ENCODE results near the gene SIL1.
A peak's percentile ranks its signal among the peaks of the same experiment; 100 is the strongest.
"Not testable (repeated sequence)": the region's sequence is repeated elsewhere in the genome, so short reads cannot be mapped to it uniquely, and the experiment has no call there.

The SIL1 gene

DNA sequence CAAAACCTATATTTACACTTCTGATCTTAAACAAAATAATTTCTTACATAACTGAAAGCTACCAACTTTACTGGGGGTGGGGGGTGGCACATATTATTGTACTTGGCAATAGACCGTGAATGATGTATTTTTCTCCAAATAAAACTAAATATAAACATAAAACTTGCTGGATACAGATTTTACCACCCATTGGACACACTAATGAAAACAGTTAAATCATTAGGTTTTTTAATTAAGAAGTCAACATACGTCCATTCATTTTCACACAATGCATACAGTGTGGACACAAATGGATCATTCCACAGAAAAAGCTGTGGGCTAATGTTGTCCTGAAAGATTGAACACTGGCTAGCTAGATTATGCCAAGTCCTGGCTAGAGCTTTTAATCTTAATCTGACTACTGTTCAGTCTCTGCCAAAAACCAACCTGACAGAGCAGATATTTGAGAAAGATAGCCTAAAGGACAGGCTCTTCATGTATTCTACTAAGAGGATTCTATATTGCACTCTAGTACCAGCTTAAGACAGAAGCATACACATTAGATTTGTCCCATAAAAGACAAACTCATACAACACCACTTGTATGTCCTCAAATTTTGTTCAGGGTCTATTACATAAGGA, 118.1 kb downstream of the SIL1 start:
- intact Hi-C loops (cut with DNase I): no loop called here
- no peak for DNase-seq

DNA sequence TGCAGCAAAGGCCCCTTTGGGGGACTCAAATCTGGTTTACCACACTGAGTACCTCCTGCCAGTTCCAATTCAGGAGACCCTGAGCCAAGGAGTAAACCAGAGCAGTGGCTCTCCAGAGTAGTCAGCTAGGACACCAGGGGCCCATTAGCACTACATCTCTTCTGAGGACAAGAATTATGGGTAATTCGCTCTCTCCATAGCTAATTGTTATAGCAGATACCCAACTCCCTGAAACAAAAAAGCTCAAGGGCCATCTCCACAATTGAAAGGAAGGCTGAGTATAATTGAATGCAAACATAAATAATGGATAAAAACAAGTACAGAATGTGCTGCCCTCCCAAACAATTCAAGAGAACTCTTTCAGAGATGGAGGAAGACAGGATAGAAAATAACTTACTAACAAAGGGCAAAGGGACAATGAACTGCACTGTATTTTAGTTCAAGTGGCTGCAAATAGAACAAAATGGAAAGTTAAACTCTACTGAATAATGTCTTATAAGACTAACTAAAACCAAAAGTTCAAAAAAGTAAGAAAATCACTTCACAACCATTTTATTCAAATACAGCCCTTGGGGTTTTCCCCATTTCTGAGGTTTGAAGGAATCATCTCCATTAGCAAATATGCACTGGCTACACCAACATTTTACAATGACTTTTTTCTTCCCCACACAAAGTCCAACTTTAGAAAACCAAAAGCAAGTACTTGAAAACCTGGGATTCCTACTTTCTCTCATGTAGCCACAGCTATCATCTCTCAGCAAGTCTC, 118.8 kb downstream of the SIL1 start:
- intact Hi-C loops (cut with DNase I): no loop called here

DNA sequence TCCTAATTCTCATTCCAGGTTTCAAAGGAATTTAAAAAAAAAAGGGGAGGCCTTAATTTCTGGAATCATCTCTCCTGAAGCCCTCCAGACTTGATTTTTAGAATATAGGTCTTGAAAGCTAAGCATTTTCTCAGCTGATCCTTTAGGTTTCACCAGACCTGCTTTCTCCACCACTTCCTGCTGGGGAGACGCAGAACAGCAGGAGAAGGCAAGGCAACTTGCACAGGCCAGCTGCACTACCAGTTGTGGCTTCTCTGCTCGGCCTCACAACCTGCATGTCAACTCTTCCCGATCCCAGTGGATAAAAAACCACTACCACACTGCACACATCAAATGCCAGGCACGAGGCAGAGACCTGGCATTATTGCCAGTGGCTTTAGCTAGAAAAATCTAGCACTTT, 119.8 kb downstream of the SIL1 start:
- no peak for DNase-seq
- intact Hi-C loops (cut with DNase I): no loop called here

More for the DNA sequence above, 118.8 kb downstream of the SIL1 start:
- DNase-seq: no peak

DNA sequence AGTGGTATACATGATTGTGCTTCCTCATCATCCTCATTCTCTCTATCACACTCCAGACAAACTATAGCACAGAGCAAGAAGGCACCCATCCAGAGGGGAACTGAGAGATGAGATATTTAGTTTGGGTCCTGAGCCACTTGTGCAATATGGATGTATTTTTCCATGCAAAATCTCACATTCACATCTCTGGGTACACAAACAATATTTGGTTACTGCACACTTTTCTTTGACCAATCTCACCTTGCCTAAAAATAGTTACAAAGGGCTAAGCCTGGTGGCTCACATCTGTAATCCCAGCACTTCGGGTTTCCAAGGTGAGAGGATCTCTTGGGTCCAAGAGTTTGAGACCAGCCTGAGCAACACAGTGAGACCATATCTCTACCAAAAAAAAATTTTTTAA, 120.3 kb downstream of the SIL1 start:
- no peak for DNase-seq
- intact Hi-C loops (cut with DNase I): no loop called here

DNA sequence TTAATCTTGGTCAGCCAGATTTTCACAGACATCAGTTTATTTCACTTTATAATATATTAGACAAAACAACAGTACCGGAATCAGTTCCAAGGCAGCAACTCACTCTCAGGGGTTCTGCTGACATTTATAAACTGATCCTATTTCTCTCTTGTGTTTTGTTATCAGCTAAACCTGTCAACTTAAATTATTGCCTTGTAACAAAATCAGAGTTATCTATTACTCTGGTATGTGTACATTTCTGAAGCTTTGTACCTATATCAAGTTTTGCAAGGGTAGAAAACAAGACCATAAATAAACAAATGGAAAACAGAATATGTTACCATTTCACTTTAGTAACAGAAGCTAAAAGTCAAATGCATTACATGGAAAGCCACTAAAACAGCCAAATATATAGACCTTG, 122.1 kb downstream of the SIL1 start:
- DNase-seq: no peak
- intact Hi-C loops (cut with DNase I): no loop called here

DNA sequence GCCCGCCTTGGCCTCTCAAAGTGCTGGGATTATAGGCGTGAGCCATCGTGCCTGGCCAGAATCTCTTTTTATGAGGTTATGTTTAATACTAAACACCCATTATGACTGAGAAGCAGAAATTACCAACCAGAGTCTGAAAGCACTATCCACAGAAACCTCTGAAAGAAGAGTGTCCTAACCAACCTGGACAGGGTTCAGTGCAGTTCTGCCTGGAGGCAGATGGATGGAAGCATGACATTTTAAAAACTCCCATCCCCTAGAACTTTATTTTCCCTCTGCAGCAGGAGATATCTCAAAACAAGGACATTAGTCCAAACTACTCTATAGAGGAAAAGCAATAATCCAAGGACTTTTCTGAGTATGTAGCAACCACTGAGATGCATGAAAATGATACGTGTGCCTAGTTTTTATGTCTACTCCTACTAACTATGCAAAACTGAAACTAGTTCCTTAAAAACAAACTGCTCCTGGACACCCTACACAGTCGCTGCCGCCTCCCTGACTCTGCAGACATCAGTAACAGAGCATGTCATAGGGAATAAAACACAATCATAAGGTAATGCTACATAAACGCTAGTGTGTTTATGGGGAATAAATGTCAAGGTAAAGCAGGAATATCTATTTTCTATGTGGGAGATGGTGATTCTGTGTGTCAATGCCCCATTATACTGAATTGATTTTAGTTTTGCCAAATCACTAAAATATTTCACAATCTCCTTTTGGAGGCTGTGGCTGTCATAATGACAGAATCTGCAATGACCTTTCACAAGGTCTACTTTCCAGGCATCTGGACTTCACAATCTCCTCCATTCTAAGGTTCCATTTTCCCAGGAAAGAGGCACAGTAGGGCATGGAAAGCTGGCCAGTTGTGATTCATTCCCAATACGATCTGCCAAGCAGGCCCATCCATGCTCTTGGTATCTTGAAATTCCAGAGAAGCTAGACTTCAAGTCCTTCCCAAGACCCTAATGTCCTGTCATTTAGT, 122.8 kb downstream of the SIL1 start:
- no peak for DNase-seq
- intact Hi-C loops (cut with DNase I): no loop called here

DNA sequence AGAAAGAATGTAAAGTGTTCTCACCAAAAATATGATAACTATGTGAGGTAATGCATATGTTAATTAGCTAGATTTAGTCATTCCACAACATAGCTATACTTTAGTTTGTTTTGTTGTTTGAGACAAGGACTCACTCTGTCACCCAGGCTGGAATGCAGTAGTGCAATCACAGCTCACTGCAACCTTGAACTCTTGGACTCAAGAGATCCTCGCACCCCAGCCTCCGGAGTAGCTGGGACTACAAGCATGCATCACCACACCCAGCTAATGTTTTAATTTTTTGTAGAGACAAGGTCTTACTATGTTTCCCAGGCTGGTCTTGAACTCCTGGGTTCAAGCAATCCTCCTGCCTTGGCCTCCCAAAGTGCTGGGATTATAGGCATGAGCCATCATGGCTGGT, 124.2 kb downstream of the SIL1 start:
- intact Hi-C loops (cut with DNase I); DNase-seq: not testable (repeated sequence)

DNA sequence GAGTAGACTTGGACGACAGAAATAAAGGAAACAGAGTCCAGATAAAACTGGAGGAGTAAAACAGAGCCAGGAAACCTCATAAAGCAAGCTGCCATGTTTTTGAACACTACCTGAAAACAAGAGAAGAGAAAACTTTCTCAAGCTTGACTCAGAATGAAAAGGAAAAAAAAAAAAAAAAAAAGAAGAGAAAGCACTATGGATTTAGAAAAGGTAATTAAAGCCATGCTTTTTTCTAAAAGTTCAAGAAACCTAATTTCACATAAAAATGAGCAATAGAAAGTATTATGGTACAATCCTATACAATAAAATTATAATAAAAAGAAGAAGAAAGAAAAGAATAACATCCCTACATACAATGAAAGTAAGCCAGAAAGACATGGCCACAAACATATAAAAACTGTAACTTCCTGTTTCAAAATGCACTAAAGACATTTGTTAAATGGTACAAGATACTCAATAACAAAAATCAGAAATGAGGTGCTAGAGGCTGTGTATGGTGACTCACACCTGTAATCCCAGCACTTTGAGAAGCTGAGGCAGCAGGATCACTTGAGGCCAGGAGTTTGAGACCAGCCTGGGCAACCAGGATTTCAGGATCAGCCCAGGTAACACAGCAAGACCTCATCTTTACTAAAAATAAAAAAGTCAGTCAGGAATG, 129.5 kb downstream of the SIL1 start:
- DNase-seq: no peak
- intact Hi-C loops (cut with DNase I): no loop called here

DNA sequence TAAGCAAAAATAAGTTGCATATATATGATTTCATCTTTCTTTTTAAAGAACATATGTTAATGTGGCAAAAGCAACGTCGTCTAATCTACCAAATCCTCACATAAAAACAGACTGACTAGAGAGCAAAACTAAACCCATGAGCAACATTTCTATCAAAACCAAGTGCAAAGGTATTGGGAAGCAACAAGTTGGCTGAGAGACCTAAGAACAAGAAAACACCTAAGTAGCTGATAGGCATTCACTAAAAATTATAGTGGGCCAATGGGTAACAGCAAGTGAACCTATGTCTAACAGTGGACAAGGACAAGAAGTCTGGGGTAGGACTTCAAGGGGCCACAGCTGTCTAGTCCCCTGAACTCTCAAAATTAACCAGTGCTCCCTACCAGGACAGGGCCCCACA, 130.1 kb downstream of the SIL1 start:
- intact Hi-C loops (cut with DNase I): no loop called here
- no peak for DNase-seq

DNA sequence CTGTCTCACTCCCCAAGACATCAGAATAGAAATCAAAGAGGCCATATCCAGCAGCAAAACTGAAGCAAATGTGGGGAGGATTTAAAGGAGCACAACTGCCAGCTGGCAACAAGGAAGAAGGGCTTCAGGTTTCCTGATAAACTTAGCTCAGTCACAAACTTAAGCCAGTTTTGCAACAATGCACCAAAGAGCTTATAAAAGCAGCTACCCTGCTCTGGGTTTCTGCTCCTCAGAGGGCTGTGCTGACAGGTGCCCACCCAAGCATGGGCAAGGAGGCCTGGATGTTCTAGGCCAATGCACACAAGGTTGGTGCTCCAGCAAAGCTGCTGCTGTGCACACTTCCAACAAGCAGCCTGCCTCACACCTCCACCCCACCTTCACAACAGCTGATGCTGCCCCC, 132.9 kb downstream of the SIL1 start:
- intact Hi-C loops (cut with DNase I): no loop called here
- no peak for DNase-seq

DNA sequence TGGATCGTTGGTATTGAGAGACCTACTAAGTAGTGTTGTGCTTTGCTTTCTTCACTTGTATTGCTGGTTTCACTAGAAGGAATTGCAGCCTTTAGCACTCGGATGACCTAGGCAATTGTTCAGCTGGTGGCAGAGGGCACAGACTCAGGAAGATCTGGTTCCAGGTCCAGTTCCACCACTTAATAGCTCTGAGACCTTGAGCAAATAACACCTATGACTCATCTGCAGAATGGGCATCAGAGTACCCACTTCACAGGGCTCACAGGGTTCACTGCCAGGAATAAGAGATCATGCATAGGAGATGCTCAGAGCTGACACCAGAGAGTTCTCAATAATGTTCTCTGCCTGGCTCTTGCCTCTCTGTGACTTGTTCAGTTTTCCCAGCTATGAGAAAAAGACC, 133.6 kb downstream of the SIL1 start:
- intact Hi-C loops (cut with DNase I): no loop called here
- no peak for DNase-seq

DNA sequence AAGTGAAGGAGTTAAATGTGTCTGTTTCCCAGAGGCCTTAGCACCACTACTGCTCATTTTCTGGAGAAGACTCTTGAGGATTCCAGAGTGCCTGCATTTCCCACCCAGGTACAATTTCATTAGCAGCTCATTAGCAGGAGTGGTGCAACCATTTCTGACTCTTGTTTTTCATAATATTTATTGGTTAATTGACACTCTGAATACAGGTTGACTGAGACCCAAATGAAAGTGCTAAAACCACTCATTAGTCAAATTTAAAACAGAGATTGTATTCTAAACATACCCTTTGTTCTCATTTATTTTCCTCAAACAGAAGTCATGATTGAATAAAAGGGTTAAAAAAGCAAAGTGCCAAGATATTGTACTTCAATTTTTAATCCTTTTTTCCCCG, 134.5 kb downstream of the SIL1 start:
- DNase-seq: no peak
- intact Hi-C loops (cut with DNase I): no loop called here

DNA sequence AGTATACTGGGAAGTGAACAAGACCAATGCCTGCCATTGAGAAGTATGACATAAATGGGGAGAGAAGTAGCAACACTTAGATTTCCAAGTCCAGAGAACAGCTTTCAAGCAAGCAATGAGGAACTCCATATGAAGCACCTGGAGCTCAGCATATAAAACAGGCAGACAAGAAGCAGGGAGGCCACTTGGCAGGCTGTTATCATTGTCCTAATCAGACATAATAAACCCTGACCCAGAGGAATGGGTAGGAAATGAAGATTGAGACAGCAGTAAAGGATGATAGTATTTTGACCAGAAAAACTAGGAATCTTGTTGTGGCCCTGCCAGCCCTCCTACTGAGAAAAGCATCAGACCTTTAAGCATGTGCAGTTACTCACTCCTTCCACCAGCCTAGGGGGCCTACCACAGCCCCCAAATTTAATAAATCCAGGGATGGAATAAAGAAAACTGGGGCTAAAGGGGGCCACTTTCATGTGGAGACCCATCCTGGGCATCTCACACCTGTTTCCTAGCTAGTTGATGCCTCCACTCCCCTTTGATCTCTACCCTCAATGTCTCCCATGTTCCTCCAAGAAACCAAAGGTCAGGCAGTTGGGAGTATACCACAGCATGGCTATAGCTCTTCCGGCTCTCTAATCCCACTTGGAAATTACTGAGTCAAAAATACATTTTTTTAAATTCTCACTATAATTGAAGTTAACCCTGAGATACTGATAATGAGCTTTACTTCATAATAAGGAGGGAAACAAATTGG, 135.1 kb downstream of the SIL1 start:
- DNase-seq: no peak

DNA sequence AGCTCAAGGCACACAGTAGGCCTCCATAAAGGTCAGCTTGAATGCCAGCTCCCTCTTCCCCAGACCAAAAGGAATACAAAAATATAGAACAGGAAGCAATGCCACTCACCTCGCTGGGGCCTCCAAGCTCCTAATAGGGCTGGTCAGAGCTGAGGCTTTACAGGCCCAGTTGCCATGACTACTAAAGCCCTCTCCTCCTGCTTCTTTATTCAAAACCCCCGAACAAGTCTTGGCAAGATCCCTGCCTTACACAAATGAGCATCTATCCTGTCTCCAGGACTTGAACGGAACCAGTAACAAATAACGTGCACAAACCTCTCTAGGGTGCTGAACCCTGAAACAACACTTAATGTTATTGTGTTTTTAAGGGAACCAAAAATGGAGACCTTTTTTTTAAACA, 136.3 kb downstream of the SIL1 start:
- DNase-seq: no peak
- intact Hi-C loops (cut with DNase I): no loop called here

More for the DNA sequence above, 135.1 kb downstream of the SIL1 start:
- intact Hi-C loops (cut with DNase I): no loop called here

DNA sequence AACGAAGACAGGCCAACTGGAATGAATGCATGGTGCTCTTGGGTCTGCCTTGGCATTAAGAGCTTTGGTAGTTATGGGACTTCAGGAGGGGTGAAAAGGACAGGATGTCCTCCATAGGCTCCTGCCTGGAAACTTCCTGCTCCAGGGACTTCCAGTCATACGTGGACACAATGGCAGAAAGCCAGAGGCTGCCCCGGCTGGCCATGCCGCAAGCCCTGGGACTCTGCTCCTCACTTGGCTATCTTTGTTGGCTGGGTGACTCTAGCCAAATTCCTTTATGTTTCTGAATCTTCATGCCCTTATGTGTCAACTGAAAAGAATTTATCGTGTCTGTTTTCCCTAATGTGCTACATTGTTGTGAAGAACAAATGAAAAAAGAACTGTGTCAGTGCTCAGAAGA, 136.9 kb downstream of the SIL1 start:
- intact Hi-C loops (cut with DNase I): no loop called here
- DNase-seq: peak in 1 of 10 donors; percentile 24

DNA sequence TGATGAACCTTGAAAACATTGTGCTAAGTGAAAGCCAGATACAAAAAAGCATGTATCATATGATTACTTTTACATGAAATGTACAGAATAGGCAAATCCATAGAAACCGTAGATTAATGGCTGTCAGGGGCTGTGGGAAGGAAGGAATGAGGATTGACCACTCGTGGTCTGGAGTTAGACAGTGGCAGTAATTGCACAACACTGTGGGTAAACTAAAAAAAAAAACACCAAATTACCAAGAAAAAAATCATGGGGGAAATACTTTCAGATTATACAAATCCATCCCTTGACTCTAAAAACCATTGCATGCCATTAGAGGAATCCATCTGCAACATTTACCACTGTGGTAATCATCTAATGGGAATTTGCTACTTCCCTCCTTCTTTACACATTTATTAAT, 140.0 kb downstream of the SIL1 start:
- DNase-seq: no peak
- intact Hi-C loops (cut with DNase I): no loop called here

DNA sequence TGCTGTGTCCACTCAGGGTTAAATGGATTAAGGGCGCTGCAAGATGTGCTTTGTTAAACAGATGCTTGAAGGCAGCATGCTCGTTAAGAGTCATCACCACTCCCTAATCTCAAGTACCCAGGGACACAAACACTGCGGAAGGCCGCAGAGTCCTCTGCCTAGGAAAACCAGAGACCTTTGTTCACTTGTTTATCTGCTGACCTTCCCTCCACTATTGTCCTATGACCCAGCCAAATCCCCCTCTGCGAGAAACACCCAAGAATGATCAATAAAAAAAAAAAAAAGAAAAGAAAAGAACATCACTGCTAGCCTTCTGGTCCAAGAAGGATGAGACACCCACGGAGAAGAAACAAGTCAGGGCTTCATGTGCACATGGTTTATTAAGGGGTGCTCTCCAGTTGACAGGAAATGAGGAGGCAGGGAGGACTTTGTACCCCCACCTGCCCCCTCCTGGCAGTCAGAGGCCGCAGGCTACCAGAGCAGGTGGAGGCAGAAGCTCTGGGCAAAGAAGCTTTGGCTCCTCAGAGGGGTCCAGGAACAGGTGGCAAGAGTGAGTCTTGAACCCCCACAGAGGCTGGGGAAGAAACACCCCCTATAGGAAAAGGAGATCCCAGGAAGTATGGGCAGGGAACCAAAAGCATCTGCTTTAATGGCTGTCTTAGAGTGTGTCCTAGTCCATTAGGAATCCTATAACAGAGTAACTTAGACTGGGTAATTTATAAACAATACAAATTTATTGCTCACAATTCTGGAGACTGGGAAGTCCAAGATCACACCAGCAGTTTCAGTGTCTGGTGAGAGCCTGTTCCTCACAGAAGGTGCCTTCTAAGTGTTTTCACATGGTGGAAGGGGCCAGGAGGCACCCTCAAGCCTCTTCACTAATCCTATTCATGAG, 140.9 kb downstream of the SIL1 start:
- intact Hi-C loops (cut with DNase I); DNase-seq: not testable (repeated sequence)

DNA sequence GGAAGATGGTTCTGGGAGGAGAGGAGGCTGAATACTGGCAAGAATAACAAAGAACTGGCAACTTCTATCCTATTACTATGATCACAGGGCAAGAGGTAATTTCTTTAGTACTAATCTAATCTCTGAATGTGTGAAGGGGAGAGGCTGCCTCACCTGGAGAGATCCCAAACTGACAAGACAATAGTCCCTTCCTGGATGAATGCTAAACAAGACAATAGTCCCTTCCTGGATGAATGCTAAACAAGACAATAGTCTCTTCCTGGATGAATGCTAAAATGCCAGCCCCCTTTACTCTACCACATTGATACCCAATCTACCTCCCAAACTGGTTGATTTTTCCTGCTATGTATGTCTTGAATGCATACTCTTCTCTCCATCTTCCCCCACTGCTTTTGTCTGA, 145.2 kb downstream of the SIL1 start:
- DNase-seq: no peak
- intact Hi-C loops (cut with DNase I): no loop called here

DNA sequence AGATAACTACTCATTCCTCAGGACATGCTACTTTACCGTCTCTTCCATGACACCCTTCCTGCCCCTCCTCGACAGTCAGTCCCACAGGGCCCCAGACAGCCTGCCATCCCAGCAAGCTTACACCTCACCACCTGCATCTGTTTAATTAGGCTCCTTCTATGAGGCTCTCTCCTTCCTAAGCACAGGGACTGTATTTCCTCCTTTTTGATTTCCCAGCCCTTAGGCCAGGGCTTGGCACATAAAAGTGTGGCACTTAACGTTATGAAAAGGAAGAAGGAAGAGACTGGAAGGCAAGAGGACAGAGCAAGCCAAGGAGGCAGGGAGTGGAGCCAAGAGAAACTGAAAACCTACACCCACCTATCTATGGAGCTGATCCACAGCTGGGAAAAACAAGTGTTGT, 146.8 kb downstream of the SIL1 start:
- no peak for DNase-seq
- intact Hi-C loops (cut with DNase I): no loop called here
